HCT116 (cell line): ENCODE data around the gene MT1X. TPM values are rescaled to one million over a fixed set of nuclear protein-coding genes. Genes with fewer than 3 reads are reported as not detected.

Experiments
- ATAC-seq: fragments of 200-7000 bp; cut with Tn5 transposase; 2 replicates; pipeline ENCODE4 v1.9.1; 2020; ENCODE audit warnings: mild to moderate bottlenecking, moderate library complexity
- BruUV-seq: library from RNA; stranded (reverse); fragments of 400-500 nt; replicated peaks from 2 replicates; lab custom pipeline; 2021; lab: Mats Ljungman, UMichigan
- CTCF ChIA-PET: fragments of 300-600 bp; sonication (Branson Sonifier 250); formaldehyde crosslinking; loops from one replicate; lab custom pipeline; 2021; ENCODE audit warnings: antibody characterized with exemption; lab: Charles Lee
- POLR2A ChIA-PET: fragments of 300-600, 350-600 bp; sonication (Branson Sonifier 250); formaldehyde crosslinking; loops from one replicate; lab custom pipeline; 2021; ENCODE audit warnings: antibody characterized with exemption; lab: Charles Lee
- RAD21 ChIA-PET, 2 experiments: fragments of 300-600 bp; sonication (Branson Sonifier 250); formaldehyde crosslinking; loops; one replicate each; lab custom pipeline; 2023; ENCODE audit warnings: low total read pairs in 2 of 2; ENCODE audit not compliant: uncharacterized antibody in 2 of 2, unreplicated experiment in 2 of 2, low non-redundant PET in 1 of 2; lab: Charles Lee
- DNase-seq: peaks from one replicate; pipeline ENCODE4 v3.0.0-alpha.2; 2010; ENCODE audit warnings: low read depth, low spot score
- H2AFZ ChIP-seq: fragments of 200-600 bp; shearing (Covaris generic), sonication (generic); 2 replicates; pipeline ENCODE4 v1.6.1; 2017; ENCODE audit warnings: low read depth, mixed run types, mixed read lengths, antibody characterized with exemption, low read length; ENCODE audit not compliant: poor library complexity, severe bottlenecking
- H3K27ac ChIP-seq: 2 replicates; pipeline ENCODE4 v1.5.1; 2012; ENCODE audit warnings: low read depth, low read length
- H3K27me3 ChIP-seq: fragments of 200-600 bp; sonication (generic); 2 replicates; pipeline ENCODE4 v1.6.1; 2016; ENCODE audit warnings: mixed run types, low read length, mixed read lengths; ENCODE audit not compliant: insufficient read depth
- H3K36me3 ChIP-seq, 2 experiments: fragments of 200-500 bp in 1 of 2; fragments of 200-600 bp in 1 of 2; sonication (Bioruptor generic) in 1 of 2; sonication (generic) in 1 of 2; 2 replicates each; pipeline versions ENCODE4 v1.5.1 to v1.6.1; 2014 to 2016; ENCODE audit warnings: low read length in 2 of 2, inconsistent platforms in 1 of 2, mixed read lengths in 1 of 2, mixed run types in 1 of 2; ENCODE audit not compliant: insufficient read depth in 2 of 2, control insufficient read depth in 1 of 2
- H3K4me1 ChIP-seq, 2 experiments: fragments of 200-600 bp in 1 of 2; sonication (generic) in 1 of 2; 2 replicates each; pipeline versions ENCODE4 v1.5.1 to v1.6.1; 2012 to 2017; ENCODE audit warnings: low read length in 2 of 2, inconsistent platforms in 1 of 2, mild to moderate bottlenecking in 1 of 2, mixed read lengths in 1 of 2, mixed run types in 1 of 2, moderate library complexity in 1 of 2; ENCODE audit not compliant: insufficient read depth in 2 of 2, control insufficient read depth in 1 of 2
- H3K4me2 ChIP-seq: fragments of 200-600 bp; sonication (generic); 2 replicates; pipeline ENCODE4 v1.6.1; 2017; ENCODE audit warnings: mixed run types, low read length, mixed read lengths
- H3K4me3 ChIP-seq, 2 experiments: fragments of 200-600 bp in 1 of 2; sonication (generic) in 1 of 2; replicated peaks in 1 of 2; 2 replicates each; pipeline ENCODE4 v1.5.1; 2011 to 2016; ENCODE audit warnings: low read length in 2 of 2, control low read depth in 1 of 2, low read depth in 1 of 2, mild to moderate bottlenecking in 1 of 2, mixed read lengths in 1 of 2, mixed run types in 1 of 2
- H3K79me2 ChIP-seq: fragments of 200-600 bp; sonication (generic); 2 replicates; pipeline ENCODE4 v1.6.1; 2017; ENCODE audit warnings: mild to moderate bottlenecking, mixed run types, low read length, moderate library complexity, mixed read lengths; ENCODE audit not compliant: insufficient read depth
- H3K9ac ChIP-seq: fragments of 200-600 bp; sonication (generic); 2 replicates; pipeline ENCODE4 v1.6.1; 2016; ENCODE audit warnings: low read length, mixed read lengths
- H3K9me2 ChIP-seq: fragments of 200-600 bp; sonication (generic), shearing (Covaris generic); 2 replicates; pipeline ENCODE4 v1.6.1; 2017; ENCODE audit warnings: mixed run types, mild to moderate bottlenecking, moderate library complexity; ENCODE audit not compliant: insufficient read depth
- H3K9me3 ChIP-seq, 2 experiments: fragments of 200-500 bp in 1 of 2; fragments of 200-600 bp in 1 of 2; sonication (Bioruptor generic) in 1 of 2; sonication (generic) in 1 of 2; 2 replicates each; pipeline ENCODE4 v1.6.1; 2014 to 2017; ENCODE audit warnings: low read length in 2 of 2, mixed read lengths in 2 of 2, inconsistent platforms in 1 of 2, low read depth in 1 of 2, mild to moderate bottlenecking in 1 of 2, mixed run types in 1 of 2, moderate library complexity in 1 of 2; ENCODE audit not compliant: control insufficient read depth in 1 of 2, insufficient read depth in 1 of 2
- H4K20me1 ChIP-seq: fragments of 200-600 bp; sonication (generic), shearing (Covaris generic); 2 replicates; pipeline ENCODE4 v1.6.1; 2017; ENCODE audit warnings: mixed run types, mild to moderate bottlenecking, moderate library complexity; ENCODE audit not compliant: insufficient read depth
- CBX3 ChIP-seq: IDR thresholded peaks from 2 replicates; pipeline ENCODE4 v1.6.1; 2012; ENCODE audit warnings: low read depth
- CEBPB ChIP-seq: IDR thresholded peaks from 2 replicates; pipeline ENCODE4 v1.6.1; 2012; ENCODE audit warnings: low read depth
- ELF1 ChIP-seq: IDR thresholded peaks from 2 replicates; pipeline ENCODE4 v1.6.1; 2012; ENCODE audit warnings: low read depth, borderline replicate concordance
- EZH2 ChIP-seq: fragments of 200-600 bp; sonication (generic); IDR thresholded peaks from 2 replicates; pipeline ENCODE4 v1.6.1; 2017; ENCODE audit warnings: antibody characterized with exemption, mixed run types
- JUND ChIP-seq: IDR thresholded peaks from 2 replicates; pipeline ENCODE4 v1.6.1; 2012
- POLR2AphosphoS5 ChIP-seq: IDR thresholded peaks from 2 replicates; pipeline ENCODE4 v1.6.1; 2011; ENCODE audit warnings: mild to moderate bottlenecking, low read depth, low read length, moderate library complexity
- RAD21 ChIP-seq: IDR thresholded peaks from 2 replicates; pipeline ENCODE4 v1.6.1; 2012; ENCODE audit warnings: low read depth, mild to moderate bottlenecking
- SIN3A ChIP-seq: IDR thresholded peaks from 2 replicates; pipeline ENCODE4 v1.6.1; 2012; ENCODE audit warnings: low read depth
- SP1 ChIP-seq: IDR thresholded peaks from 2 replicates; pipeline ENCODE4 v1.6.1; 2012; ENCODE audit warnings: low read depth
- TCF7L2 ChIP-seq: IDR thresholded peaks from 2 replicates; pipeline ENCODE4 v1.7.0; 2011; ENCODE audit warnings: borderline replicate concordance, inconsistent platforms; ENCODE audit not compliant: insufficient read depth, insufficient read length; ENCODE audit errors: extremely low read depth
- YY1 ChIP-seq: IDR thresholded peaks from 2 replicates; pipeline ENCODE4 v1.6.1; 2011; ENCODE audit warnings: low read length, low read depth, moderate library complexity, mild to moderate bottlenecking; ENCODE audit not compliant: insufficient replicate concordance; ENCODE audit errors: extremely low read depth
- ZFX ChIP-seq: fragments of 450-650 bp; IDR thresholded peaks from 2 replicates; pipeline ENCODE4 v1.6.1; 2017
- ZNF274 ChIP-seq: fragments of 200-500 bp; sonication (Bioruptor generic); IDR thresholded peaks from 2 replicates; pipeline ENCODE4 v1.6.1; 2014; ENCODE audit warnings: mild to moderate bottlenecking, low read depth, low read length, inconsistent platforms
- intact Hi-C: fragments of 100-400 bp; cut with micrococcal nuclease; formaldehyde crosslinking; loops from 2 replicates; pipeline ENCODE4 v1.10.0; 2022
- total RNA-seq: library from RNA; stranded (reverse); gene quantifications from one replicate; pipeline ENCODE4 v1.2.1, GENCODE V29; 2021; ENCODE audit not compliant: unreplicated experiment
- TF ChIP-seq, protein P1 (sequence below): IDR thresholded peaks from 2 replicates; pipeline ENCODE4 v1.6.1; 2012
- TF ChIP-seq, protein P2 (sequence below): IDR thresholded peaks from 2 replicates; pipeline ENCODE4 v1.6.1; 2012; ENCODE audit warnings: low read depth
- TF ChIP-seq, protein P3 (sequence below): IDR thresholded peaks from 2 replicates; pipeline ENCODE4 v1.6.1; 2012

Gene MT1X
- total RNA-seq, 1 experiment from 2014 or later = 50.2 TPM

DNA sequence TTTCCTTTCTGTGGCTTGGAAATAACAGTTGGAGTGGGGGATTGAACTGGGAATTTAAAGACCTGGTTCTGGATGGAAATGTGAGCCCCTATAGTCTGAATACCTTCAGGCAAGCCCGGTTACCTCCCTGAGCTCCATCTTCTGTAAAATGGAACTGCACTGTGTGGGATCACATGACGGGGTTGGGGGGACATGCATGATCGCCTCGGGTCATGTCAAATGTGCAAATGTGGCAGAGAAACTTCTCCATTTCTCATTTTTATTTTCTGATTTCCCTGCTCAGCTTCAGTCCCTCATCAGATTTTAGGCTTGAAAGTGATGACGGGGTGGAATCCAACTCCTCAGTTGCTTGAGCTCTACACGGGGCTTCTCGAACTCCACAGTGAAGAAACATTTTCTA is 29.1 kb upstream of the MT1X start:
- Histone ChIP-seq H4K20me1 (no peaks in the 10 kb centered on the region), H3K36me3 (no peaks in the 10 kb centered on the region), H2AFZ (peak overlapping the region; percentile 55), H3K4me3 (no peak overlapping the region), H3K4me2 (peak overlapping the region; percentile 70; the same call in 1 of the 2 replicates), H3K4me1 (peaks cover 25 to 47% of the 10 kb centered on the region in 2 experiments), H3K9ac (no peak overlapping the region), H3K79me2 (no peaks in the 10 kb centered on the region), H3K9me3 (no peaks in the 10 kb centered on the region), H3K27ac (no peak overlapping the region), H3K9me2 (no peaks in the 10 kb centered on the region), H3K27me3 (no peaks in the 10 kb centered on the region)
- intact Hi-C loops = no loop called here
- POLR2A ChIA-PET = interaction anchor here (1.3 to 1.8 kb wide), 2 partner anchors 10 to 27 kb away, joined by 6 to 13 read pairs; partner anchors contain the start of gene MT1E
- BruUV-seq = no TSS peak
- ATAC-seq = no peak
- RAD21 ChIA-PET = no interaction called here
- TF ChIP-seq RAD21 (no peak), CBX3 (no peak), SIN3A (no peak), CEBPB (no peak), ZNF274 (no peak), ZFX (no peak), ELF1 (no peak), JUND (no peak), SP1 (no peak)
- TF ChIP-seq, protein P1, sequence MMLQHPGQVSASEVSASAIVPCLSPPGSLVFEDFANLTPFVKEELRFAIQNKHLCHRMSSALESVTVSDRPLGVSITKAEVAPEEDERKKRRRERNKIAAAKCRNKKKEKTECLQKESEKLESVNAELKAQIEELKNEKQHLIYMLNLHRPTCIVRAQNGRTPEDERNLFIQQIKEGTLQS = no peak
- no peak for DNase-seq
- CTCF ChIA-PET = no interaction called here

DNA sequence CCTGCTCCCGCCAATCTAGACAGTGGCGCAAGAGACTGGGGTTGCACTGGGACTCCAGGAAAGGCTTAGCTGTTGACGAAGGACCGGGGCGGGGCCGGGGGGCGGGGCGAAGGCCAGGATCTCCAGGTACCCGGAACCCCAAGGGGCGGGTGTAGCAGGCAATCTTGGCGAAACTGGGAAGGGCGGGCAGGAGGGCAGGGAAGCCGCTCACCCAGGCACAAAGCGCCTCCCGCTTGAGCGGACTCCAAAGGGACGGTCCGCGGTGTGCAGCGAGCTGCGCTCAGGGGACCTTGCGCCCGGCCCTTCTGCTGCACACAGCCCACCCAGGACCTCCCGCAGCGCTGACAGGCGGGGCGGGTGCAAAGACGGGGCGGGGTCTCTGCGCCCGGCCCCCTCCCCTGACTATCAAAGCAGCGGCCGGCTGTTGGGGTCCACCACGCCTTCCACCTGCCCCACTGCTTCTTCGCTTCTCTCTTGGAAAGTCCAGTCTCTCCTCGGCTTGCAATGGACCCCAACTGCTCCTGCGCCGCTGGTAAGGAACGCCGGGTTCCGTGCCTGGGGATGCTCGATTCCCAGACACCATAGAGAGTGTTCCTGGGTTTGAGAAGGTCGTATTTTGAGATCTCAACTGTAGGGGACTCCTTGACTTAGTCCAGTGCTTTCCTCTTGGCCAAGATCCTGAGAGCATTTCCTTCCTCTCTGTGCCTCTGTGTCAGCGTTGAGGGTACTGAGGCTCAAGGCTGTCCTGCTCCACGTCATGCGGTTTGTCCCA is 24.5 kb upstream of the MT1X start, which contains the start of gene MT1F:
MT1F (plus strand) TSS at position 405 of the 772 bp plus-strand sequence; CDS start at position 505, 100 bp downstream.
- Histone ChIP-seq H3K27ac (no peak within 1 kb of the TSS; the same call in 1 of the 2 replicates), H3K27me3 (no peaks in the 10 kb centered on the region), H3K9me2 (no peaks in the 10 kb centered on the region), H3K9me3 (no peaks in the 10 kb centered on the region), H2AFZ (peak within 1 kb of the TSS; percentile 91), H3K9ac (peak within 1 kb of the TSS; percentile 46), H3K4me1 (peaks cover 26 to 54% of the 10 kb centered on the region in 2 experiments), H4K20me1 (no peaks in the 10 kb centered on the region), H3K4me2 (peak within 1 kb of the TSS; percentile 80), H3K4me3 (peak within 1 kb of the TSS; percentile 47 to 55), H3K79me2 (no peaks in the 10 kb centered on the region), H3K36me3 (no peaks in the 10 kb centered on the region)
- BruUV-seq = no TSS peak
- ChIA-PET CTCF (no interaction called here), POLR2A (interaction anchor here (0.6 to 3.8 kb wide), 6 partner anchors 30 to 61 kb away, joined by 3 to 17 read pairs (median 4); partner anchors contain the start of genes MT1E and MT2A), RAD21 (no interaction called here)
- peak; percentile 83 for DNase-seq
- ATAC-seq = peak; percentile 87
- intact Hi-C loops = loop anchor here (2.0 kb wide), 1 partner anchor 25 kb away; the partner anchor contains the start of gene MT1X
- TF ChIP-seq ELF1 (no peak; the same call in 1 of the 2 replicates), TCF7L2 (no peak), EZH2 (no peak), ZNF274 (no peak), CBX3 (no peak; the same call in 1 of the 2 replicates), POLR2AphosphoS5 (peak; percentile 73), YY1 (no peak)
- TF ChIP-seq, protein P2, sequence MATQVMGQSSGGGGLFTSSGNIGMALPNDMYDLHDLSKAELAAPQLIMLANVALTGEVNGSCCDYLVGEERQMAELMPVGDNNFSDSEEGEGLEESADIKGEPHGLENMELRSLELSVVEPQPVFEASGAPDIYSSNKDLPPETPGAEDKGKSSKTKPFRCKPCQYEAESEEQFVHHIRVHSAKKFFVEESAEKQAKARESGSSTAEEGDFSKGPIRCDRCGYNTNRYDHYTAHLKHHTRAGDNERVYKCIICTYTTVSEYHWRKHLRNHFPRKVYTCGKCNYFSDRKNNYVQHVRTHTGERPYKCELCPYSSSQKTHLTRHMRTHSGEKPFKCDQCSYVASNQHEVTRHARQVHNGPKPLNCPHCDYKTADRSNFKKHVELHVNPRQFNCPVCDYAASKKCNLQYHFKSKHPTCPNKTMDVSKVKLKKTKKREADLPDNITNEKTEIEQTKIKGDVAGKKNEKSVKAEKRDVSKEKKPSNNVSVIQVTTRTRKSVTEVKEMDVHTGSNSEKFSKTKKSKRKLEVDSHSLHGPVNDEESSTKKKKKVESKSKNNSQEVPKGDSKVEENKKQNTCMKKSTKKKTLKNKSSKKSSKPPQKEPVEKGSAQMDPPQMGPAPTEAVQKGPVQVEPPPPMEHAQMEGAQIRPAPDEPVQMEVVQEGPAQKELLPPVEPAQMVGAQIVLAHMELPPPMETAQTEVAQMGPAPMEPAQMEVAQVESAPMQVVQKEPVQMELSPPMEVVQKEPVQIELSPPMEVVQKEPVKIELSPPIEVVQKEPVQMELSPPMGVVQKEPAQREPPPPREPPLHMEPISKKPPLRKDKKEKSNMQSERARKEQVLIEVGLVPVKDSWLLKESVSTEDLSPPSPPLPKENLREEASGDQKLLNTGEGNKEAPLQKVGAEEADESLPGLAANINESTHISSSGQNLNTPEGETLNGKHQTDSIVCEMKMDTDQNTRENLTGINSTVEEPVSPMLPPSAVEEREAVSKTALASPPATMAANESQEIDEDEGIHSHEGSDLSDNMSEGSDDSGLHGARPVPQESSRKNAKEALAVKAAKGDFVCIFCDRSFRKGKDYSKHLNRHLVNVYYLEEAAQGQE = no peak
- TF ChIP-seq, protein P3, sequence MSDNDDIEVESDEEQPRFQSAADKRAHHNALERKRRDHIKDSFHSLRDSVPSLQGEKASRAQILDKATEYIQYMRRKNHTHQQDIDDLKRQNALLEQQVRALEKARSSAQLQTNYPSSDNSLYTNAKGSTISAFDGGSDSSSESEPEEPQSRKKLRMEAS = no peak; the same call in 1 of the 2 replicates
